IPS-20b (cell line): ENCODE data around the gene CDRT4.

ENCODE experiments used
- H3K27ac ChIP-seq: one replicate; pipeline ENCODE4 v1.5.1; 2013; ENCODE audit warnings: low read length
- H3K27me3 ChIP-seq: 2 replicates; pipeline ENCODE4 v1.6.1; 2013; ENCODE audit warnings: mild to moderate bottlenecking, low read length, inconsistent platforms; ENCODE audit not compliant: insufficient read depth
- H3K36me3 ChIP-seq: 2 replicates; pipeline ENCODE4 v1.6.1; 2013; ENCODE audit warnings: low read depth, mild to moderate bottlenecking, inconsistent platforms, low read length, moderate library complexity; ENCODE audit not compliant: insufficient read depth
- H3K4me1 ChIP-seq: 2 replicates; pipeline ENCODE4 v1.6.1; 2013; ENCODE audit warnings: mild to moderate bottlenecking, control low read depth, inconsistent platforms, low read length, moderate library complexity; ENCODE audit not compliant: insufficient read depth
- H3K4me3 ChIP-seq: 2 replicates; pipeline ENCODE4 v1.5.1; 2013; ENCODE audit warnings: mild to moderate bottlenecking, low read length, inconsistent platforms
- H3K9ac ChIP-seq: 2 replicates; pipeline ENCODE4 v1.6.1; 2013; ENCODE audit warnings: low read depth, mild to moderate bottlenecking, inconsistent platforms, low read length, moderate library complexity
- H3K9me3 ChIP-seq: 2 replicates; pipeline ENCODE4 v1.6.1; 2013; ENCODE audit warnings: mild to moderate bottlenecking, low read depth, low read length, inconsistent platforms; ENCODE audit not compliant: insufficient read depth

CDRT4 gene

DNA sequence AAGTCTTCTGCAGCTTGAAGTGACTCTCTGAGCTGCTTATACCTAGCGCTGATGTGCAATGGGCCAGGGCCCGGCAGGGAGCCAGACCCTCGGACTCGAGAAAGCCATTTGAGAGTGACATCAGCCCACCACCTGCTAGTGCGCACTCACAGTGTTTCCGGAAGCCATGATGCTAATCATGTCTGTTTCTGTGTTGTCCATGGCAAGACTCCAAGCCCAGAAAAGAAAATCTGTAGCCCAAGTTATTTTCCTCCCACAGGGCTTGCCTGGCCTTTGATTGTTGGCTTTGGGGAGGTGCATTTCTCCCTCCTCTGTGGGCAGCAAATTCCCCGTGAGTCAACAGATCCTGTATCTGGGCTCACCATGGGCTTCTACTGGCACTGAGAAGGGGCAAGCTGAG, 1.8 kb upstream of the CDRT4 start:
- Histone ChIP-seq H3K4me3 (no peak overlapping the region), H3K9me3 (no peaks in the 10 kb centered on the region), H3K9ac (no peak overlapping the region), H3K36me3 (peaks cover 2% of the 10 kb centered on the region; the same call in 1 of the 2 replicates), H3K27ac (no peak overlapping the region), H3K4me1 (peaks cover 5% of the 10 kb centered on the region; the same call in 1 of the 2 replicates), H3K27me3 (no peaks in the 10 kb centered on the region)

GRCh38 chr17:15468126-15468525, 705 bp upstream of the CDRT4 start:
- H3K27me3 ChIP-seq = no peaks in the 10 kb centered on the region
- peaks cover 5% of the 10 kb centered on the region; the same call in 1 of the 2 replicates for H3K4me1 ChIP-seq
- H3K9ac ChIP-seq = no peak overlapping the region
- H3K27ac ChIP-seq = no peak overlapping the region
- no peaks in the 10 kb centered on the region for H3K9me3 ChIP-seq
- no peaks in the 10 kb centered on the region for H3K36me3 ChIP-seq
- no peak overlapping the region for H3K4me3 ChIP-seq

DNA sequence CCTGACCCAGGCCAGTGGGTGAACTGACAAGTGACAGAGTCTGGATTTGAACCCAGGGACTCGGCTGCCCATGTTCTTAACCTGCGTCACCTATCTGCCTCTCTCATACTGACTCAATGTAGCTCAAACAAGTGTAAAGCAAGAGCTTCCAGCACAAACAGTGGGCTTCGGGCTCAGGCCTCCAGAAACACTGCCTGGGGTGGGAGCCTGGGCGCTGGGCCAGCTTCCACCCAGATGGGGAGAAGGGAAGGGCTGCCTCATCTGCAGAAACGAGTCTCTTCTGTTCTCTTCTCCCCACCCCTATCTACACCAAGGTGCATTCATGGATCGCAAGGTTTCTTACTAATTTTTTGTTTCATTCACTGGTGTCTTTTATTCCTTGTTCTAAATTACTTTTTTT, 1.3 kb downstream of the CDRT4 start:
- Histone ChIP-seq H3K4me3 (no peak overlapping the region), H3K9ac (no peak overlapping the region), H3K9me3 (no peaks in the 10 kb centered on the region), H3K27me3 (no peaks in the 10 kb centered on the region), H3K4me1 (no peaks in the 10 kb centered on the region), H3K36me3 (no peaks in the 10 kb centered on the region), H3K27ac (no peak overlapping the region)

DNA sequence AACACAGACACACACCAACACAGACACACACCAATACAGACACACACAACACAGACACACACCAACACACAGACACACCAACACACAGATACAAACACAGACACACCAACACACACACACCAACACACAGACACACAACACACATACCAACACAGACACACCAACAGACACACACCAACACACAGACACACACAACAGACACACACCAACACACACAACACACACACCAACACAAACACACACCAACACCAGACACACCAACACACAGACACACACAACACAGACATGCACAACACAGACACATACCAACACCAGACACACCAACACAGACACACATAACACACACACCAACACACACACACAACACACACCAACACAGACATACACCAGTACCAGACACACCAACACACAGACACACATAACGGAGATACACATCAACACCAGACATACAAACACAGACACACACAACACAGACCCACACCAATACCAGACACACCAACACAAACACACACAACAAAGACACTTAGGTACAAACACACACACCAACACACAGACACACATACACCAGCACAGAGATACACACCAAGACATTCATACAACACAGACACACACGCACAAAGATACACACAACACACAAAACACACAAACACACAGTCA, 2.2 kb downstream of the CDRT4 start:
- Histone ChIP-seq H3K9ac (no peak overlapping the region), H3K9me3 (no peaks in the 10 kb centered on the region), H3K4me1 (no peaks in the 10 kb centered on the region), H3K4me3 (no peak overlapping the region), H3K27ac (no peak overlapping the region), H3K27me3 (no peaks in the 10 kb centered on the region), H3K36me3 (no peaks in the 10 kb centered on the region)

DNA sequence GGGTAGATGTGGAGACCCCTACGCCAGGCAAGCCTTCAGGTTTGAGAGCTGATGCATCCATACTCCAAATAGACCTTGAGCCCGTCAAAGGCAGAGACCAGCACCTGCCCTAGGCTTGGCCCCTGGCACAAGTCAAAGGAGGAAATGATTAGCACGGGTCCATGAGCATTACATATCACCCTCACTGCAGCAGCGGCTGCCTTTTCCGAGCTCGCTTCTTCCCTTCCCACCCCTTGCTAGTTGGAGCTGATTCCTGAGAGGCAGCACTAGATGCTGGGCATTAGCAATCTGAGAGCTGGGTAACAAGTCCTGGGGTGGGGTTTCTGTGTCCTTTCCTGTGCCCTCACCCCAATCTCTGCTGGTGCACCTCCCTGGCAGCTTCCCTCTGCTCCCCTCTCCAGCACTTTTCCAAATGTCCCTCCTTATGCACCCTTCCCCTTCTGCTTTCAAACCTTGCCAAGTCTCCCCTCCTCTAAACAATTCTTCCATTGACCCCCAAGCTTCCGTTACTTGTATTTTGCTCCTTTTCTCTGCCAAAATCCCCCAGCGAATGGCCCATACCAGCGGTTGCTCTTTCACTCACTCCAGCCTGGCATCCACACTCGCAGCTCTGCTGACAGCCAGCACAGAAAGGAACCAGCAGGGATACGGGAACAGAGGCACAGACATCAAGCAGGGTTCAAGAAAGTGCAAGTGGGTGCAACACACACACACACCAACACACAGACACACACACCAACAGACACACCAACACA, 3.0 kb downstream of the CDRT4 start:
- H3K4me3 ChIP-seq = no peak overlapping the region
- no peaks in the 10 kb centered on the region for H3K4me1 ChIP-seq
- H3K9me3 ChIP-seq = no peaks in the 10 kb centered on the region
- no peak overlapping the region for H3K27ac ChIP-seq
- H3K9ac ChIP-seq = no peak overlapping the region
- H3K27me3 ChIP-seq = no peaks in the 10 kb centered on the region
- H3K36me3 ChIP-seq = no peaks in the 10 kb centered on the region

- Histone ChIP-seq H3K9ac (no peak overlapping the region), H3K9me3 (no peaks in the 10 kb centered on the region), H3K36me3 (no peaks in the 10 kb centered on the region), H3K4me3 (no peak overlapping the region), H3K27me3 (no peaks in the 10 kb centered on the region), H3K27ac (no peak overlapping the region), H3K4me1 (no peaks in the 10 kb centered on the region)
Measured at GRCh38 chr17:15462976-15463772, 4.2 kb downstream of the CDRT4 start.

GRCh38 chr17:15457723-15458094, 9.7 kb downstream of the CDRT4 start:
- Histone ChIP-seq H3K27me3 (no peaks in the 10 kb centered on the region), H3K4me3 (no peak overlapping the region), H3K27ac (no peak overlapping the region), H3K36me3 (peaks cover 3% of the 10 kb centered on the region; the same call in 1 of the 2 replicates), H3K9ac (no peak overlapping the region), H3K9me3 (no peaks in the 10 kb centered on the region; the same call in none of the 2 replicates), H3K4me1 (no peaks in the 10 kb centered on the region)

DNA sequence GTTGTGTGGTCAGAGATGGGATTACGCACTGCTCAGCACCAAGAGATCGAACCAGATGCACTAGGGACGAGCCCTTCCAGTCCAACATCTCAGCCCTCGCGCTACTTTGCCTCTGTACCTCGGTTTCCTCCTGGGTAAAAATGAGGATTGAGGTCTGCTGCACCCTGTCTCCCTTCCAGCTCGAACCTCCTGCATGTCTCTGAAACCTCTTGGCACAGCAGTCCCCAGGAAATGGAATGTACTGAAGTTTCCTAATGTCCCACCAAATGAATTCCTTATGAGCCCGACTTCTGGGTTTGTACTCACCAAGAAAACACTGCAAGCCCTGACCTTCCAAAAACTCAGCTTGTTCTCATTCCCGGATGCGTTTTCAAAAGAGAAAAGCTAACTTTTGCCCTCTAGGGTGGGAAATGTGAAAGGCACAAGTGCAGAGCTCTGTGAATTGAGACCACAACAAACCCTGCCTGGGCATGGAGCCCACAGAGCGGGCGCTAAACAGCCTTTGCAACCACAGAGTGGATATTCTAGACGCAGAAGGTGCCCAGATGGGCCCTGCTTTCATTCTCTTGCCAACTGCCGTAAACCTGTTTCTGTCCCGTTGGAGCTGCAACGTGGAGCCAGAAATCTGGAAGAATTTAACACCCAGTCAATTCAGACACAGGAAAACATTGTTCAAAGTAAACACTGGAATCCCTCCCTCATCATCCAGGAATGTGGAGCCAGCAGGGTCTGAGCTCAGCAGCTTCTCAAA, 10.3 kb downstream of the CDRT4 start:
- Histone ChIP-seq H3K27ac (no peak overlapping the region), H3K9ac (no peak overlapping the region), H3K4me3 (no peak overlapping the region)

GRCh38 chr17:15456496-15456895, 10.9 kb downstream of the CDRT4 start:
- H3K9ac ChIP-seq = no peak overlapping the region
- H3K4me1 ChIP-seq = no peaks in the 10 kb centered on the region
- H3K27me3 ChIP-seq = no peaks in the 10 kb centered on the region
- H3K9me3 ChIP-seq = no peaks in the 10 kb centered on the region; the same call in none of the 2 replicates
- H3K36me3 ChIP-seq = peaks cover 15% of the 10 kb centered on the region; the same call in 1 of the 2 replicates
- H3K4me3 ChIP-seq = no peak overlapping the region
- no peak overlapping the region for H3K27ac ChIP-seq

More for the DNA sequence above, 10.3 kb downstream of the CDRT4 start:
- Histone ChIP-seq H3K27me3 (no peaks in the 10 kb centered on the region), H3K36me3 (peaks cover 8% of the 10 kb centered on the region; the same call in 1 of the 2 replicates), H3K9me3 (no peaks in the 10 kb centered on the region; the same call in none of the 2 replicates), H3K4me1 (no peaks in the 10 kb centered on the region)

DNA sequence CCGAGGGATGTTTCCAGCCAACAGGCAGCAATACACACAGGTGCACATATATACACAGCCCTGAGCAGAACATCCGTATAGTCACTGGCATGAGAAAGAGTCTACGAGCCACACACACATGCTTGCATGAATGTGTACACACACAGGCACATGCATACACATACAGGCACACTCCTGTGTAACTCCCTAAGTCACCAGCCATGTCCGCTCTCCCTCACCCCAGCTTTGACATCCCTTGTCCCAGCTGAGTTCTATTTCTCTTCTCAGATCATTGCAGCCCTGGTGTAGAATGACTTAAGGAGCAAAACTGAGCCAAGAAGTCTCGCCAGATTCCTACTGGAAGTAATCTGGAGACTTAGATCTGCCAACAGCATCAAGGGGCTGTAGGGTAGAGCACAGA, 13.1 kb downstream of the CDRT4 start:
- Histone ChIP-seq H3K4me3 (no peak overlapping the region), H3K4me1 (no peaks in the 10 kb centered on the region), H3K9me3 (no peaks in the 10 kb centered on the region; the same call in none of the 2 replicates), H3K27ac (no peak overlapping the region), H3K27me3 (no peaks in the 10 kb centered on the region), H3K9ac (no peak overlapping the region), H3K36me3 (peaks cover 15% of the 10 kb centered on the region; the same call in 1 of the 2 replicates)

GRCh38 chr17:15453782-15454181, 13.6 kb downstream of the CDRT4 start:
- Histone ChIP-seq H3K9me3 (no peaks in the 10 kb centered on the region; the same call in none of the 2 replicates), H3K9ac (no peak overlapping the region), H3K36me3 (peaks cover 15% of the 10 kb centered on the region; the same call in 1 of the 2 replicates), H3K27ac (no peak overlapping the region), H3K4me1 (no peaks in the 10 kb centered on the region), H3K27me3 (no peaks in the 10 kb centered on the region), H3K4me3 (no peak overlapping the region)
